HG03135 (cell line): Measurements from ENCODE around the gene PAQR6.

Experiments
- ATAC-seq: cut with Tn5 transposase; IDR thresholded peaks from one replicate; pipeline ENCODE4 v1.9.1; 2021; ENCODE audit warnings: mild to moderate bottlenecking, moderate library complexity; ENCODE audit not compliant: unreplicated experiment

Gene PAQR6

GRCh38 chr1:156198831-156199349 is 49.0 kb downstream of the PAQR6 start:
- ATAC-seq, result no peak

- ATAC-seq, result no peak
These were observed 51.4 kb downstream of the PAQR6 start for GRCh38 chr1:156196445-156196844.

GRCh38 chr1:156195853-156196252 is 52.0 kb downstream of the PAQR6 start:
- ATAC-seq, result no peak

- peak; percentile 21 for ATAC-seq
These were observed 53.6 kb downstream of the PAQR6 start for GRCh38 chr1:156194300-156194652.

GRCh38 chr1:156193488-156194299 is 54.2 kb downstream of the PAQR6 start, which contains the start of gene SLC25A44:
TSS of gene SLC25A44 (plus strand) at chr1:156194104. CDS start at chr1:156199848, 5,744 bp downstream.
- ATAC-seq, result peak; percentile 94
